ENCODE measurements around the gene DNAJC27.

DNAJC27 gene

GRCh38 chr2:24993406-24994145 is 21.8 kb upstream of the DNAJC27 start:
- H3K4me3 ChIP-seq (ENCODE audit: low read length) = no peak overlapping the region
- no peaks in the 10 kb centered on the region for H3K9me3 ChIP-seq (ENCODE audit: control insufficient read depth, low read length)
- no peaks in the 10 kb centered on the region for H3K27me3 ChIP-seq (ENCODE audit: control insufficient read depth, insufficient read depth, low read length)
- no peak overlapping the region for H3K9ac ChIP-seq (ENCODE audit: low read length)
- no peaks in the 10 kb centered on the region for H3K36me3 ChIP-seq (ENCODE audit: control insufficient read depth, insufficient read depth, low read length)
- no peaks in the 10 kb centered on the region for H3K4me1 ChIP-seq (ENCODE audit: control insufficient read depth, insufficient read depth, low read length)

- Histone ChIP-seq H3K36me3 (ENCODE audit: control insufficient read depth, insufficient read depth, low read length) (no peaks in the 10 kb centered on the region), H3K9me3 (ENCODE audit: control insufficient read depth, low read length) (no peaks in the 10 kb centered on the region), H3K4me1 (ENCODE audit: control insufficient read depth, insufficient read depth, low read length) (no peaks in the 10 kb centered on the region), H3K4me3 (ENCODE audit: low read length) (no peak overlapping the region), H3K27me3 (ENCODE audit: control insufficient read depth, insufficient read depth, low read length) (no peaks in the 10 kb centered on the region), H3K9ac (ENCODE audit: low read length) (no peak overlapping the region)
Observed at GRCh38 chr2:24986372-24986771, 14.6 kb upstream of the DNAJC27 start.

GRCh38 chr2:24985511-24985910 is 13.8 kb upstream of the DNAJC27 start:
- Histone ChIP-seq H3K36me3 (ENCODE audit: control insufficient read depth, insufficient read depth, low read length) (no peaks in the 10 kb centered on the region), H3K27me3 (ENCODE audit: control insufficient read depth, insufficient read depth, low read length) (no peaks in the 10 kb centered on the region), H3K9ac (ENCODE audit: low read length) (no peak overlapping the region), H3K9me3 (ENCODE audit: control insufficient read depth, low read length) (no peaks in the 10 kb centered on the region), H3K4me1 (ENCODE audit: control insufficient read depth, insufficient read depth, low read length) (no peaks in the 10 kb centered on the region), H3K4me3 (ENCODE audit: low read length) (no peak overlapping the region)

GRCh38 chr2:24984912-24985311 is 13.2 kb upstream of the DNAJC27 start:
- H3K4me1 ChIP-seq (ENCODE audit: control insufficient read depth, insufficient read depth, low read length) = no peaks in the 10 kb centered on the region
- H3K9ac ChIP-seq (ENCODE audit: low read length) = no peak overlapping the region
- H3K9me3 ChIP-seq (ENCODE audit: control insufficient read depth, low read length) = no peaks in the 10 kb centered on the region
- no peak overlapping the region for H3K4me3 ChIP-seq (ENCODE audit: low read length)
- no peaks in the 10 kb centered on the region for H3K36me3 ChIP-seq (ENCODE audit: control insufficient read depth, insufficient read depth, low read length)
- H3K27me3 ChIP-seq (ENCODE audit: control insufficient read depth, insufficient read depth, low read length) = no peaks in the 10 kb centered on the region

- no peaks in the 10 kb centered on the region for H3K36me3 ChIP-seq (ENCODE audit: control insufficient read depth, insufficient read depth, low read length)
- no peak overlapping the region for H3K9ac ChIP-seq (ENCODE audit: low read length)
- H3K27me3 ChIP-seq (ENCODE audit: control insufficient read depth, insufficient read depth, low read length) = no peaks in the 10 kb centered on the region
- H3K4me1 ChIP-seq (ENCODE audit: control insufficient read depth, insufficient read depth, low read length) = no peaks in the 10 kb centered on the region
- H3K9me3 ChIP-seq (ENCODE audit: control insufficient read depth, low read length) = no peaks in the 10 kb centered on the region
- H3K4me3 ChIP-seq (ENCODE audit: low read length) = no peak overlapping the region
Observed at GRCh38 chr2:24981411-24982136, 9.8 kb upstream of the DNAJC27 start.

GRCh38 chr2:24978661-24979060 is 6.9 kb upstream of the DNAJC27 start:
- no peak overlapping the region for H3K4me3 ChIP-seq (ENCODE audit: low read length)
- H3K9me3 ChIP-seq (ENCODE audit: control insufficient read depth, low read length) = no peaks in the 10 kb centered on the region
- no peaks in the 10 kb centered on the region for H3K27me3 ChIP-seq (ENCODE audit: control insufficient read depth, insufficient read depth, low read length)
- no peak overlapping the region for H3K9ac ChIP-seq (ENCODE audit: low read length)
- H3K36me3 ChIP-seq (ENCODE audit: control insufficient read depth, insufficient read depth, low read length) = no peaks in the 10 kb centered on the region
- peaks cover 3% of the 10 kb centered on the region for H3K4me1 ChIP-seq (ENCODE audit: control insufficient read depth, insufficient read depth, low read length)

GRCh38 chr2:24977631-24978030 is 5.9 kb upstream of the DNAJC27 start:
- Histone ChIP-seq H3K27me3 (ENCODE audit: control insufficient read depth, insufficient read depth, low read length) (no peaks in the 10 kb centered on the region), H3K4me1 (ENCODE audit: control insufficient read depth, insufficient read depth, low read length) (peaks cover 5% of the 10 kb centered on the region), H3K9me3 (ENCODE audit: control insufficient read depth, low read length) (no peaks in the 10 kb centered on the region), H3K36me3 (ENCODE audit: control insufficient read depth, insufficient read depth, low read length) (no peaks in the 10 kb centered on the region), H3K9ac (ENCODE audit: low read length) (no peak overlapping the region), H3K4me3 (ENCODE audit: low read length) (no peak overlapping the region)

- H3K36me3 ChIP-seq (ENCODE audit: control insufficient read depth, insufficient read depth, low read length) = no peaks in the 10 kb centered on the region
- peaks cover 5% of the 10 kb centered on the region for H3K4me1 ChIP-seq (ENCODE audit: control insufficient read depth, insufficient read depth, low read length)
- no peaks in the 10 kb centered on the region for H3K27me3 ChIP-seq (ENCODE audit: control insufficient read depth, insufficient read depth, low read length)
- H3K9me3 ChIP-seq (ENCODE audit: control insufficient read depth, low read length) = no peaks in the 10 kb centered on the region
- no peak overlapping the region for H3K4me3 ChIP-seq (ENCODE audit: low read length)
- H3K9ac ChIP-seq (ENCODE audit: low read length) = no peak overlapping the region
Observed at GRCh38 chr2:24973812-24974211, 2.1 kb upstream of the DNAJC27 start.

GRCh38 chr2:24972315-24972961 is 683 bp upstream of the DNAJC27 start:
- peak overlapping the region; percentile 99 for H3K9ac ChIP-seq (ENCODE audit: low read length)
- H3K4me3 ChIP-seq (ENCODE audit: low read length) = peak overlapping the region; percentile 96
- H3K27me3 ChIP-seq (ENCODE audit: control insufficient read depth, insufficient read depth, low read length) = no peaks in the 10 kb centered on the region
- H3K4me1 ChIP-seq (ENCODE audit: control insufficient read depth, insufficient read depth, low read length) = peaks cover 5% of the 10 kb centered on the region
- no peaks in the 10 kb centered on the region for H3K36me3 ChIP-seq (ENCODE audit: control insufficient read depth, insufficient read depth, low read length)
- H3K9me3 ChIP-seq (ENCODE audit: control insufficient read depth, low read length) = no peaks in the 10 kb centered on the region

- Histone ChIP-seq H3K36me3 (ENCODE audit: control insufficient read depth, insufficient read depth, low read length) (no peaks in the 10 kb centered on the region), H3K4me3 (ENCODE audit: low read length) (peak overlapping the region; percentile 96), H3K9me3 (ENCODE audit: control insufficient read depth, low read length) (no peaks in the 10 kb centered on the region), H3K27me3 (ENCODE audit: control insufficient read depth, insufficient read depth, low read length) (no peaks in the 10 kb centered on the region), H3K9ac (ENCODE audit: low read length) (peak overlapping the region; percentile 99), H3K4me1 (ENCODE audit: control insufficient read depth, insufficient read depth, low read length) (peaks cover 5% of the 10 kb centered on the region)
Observed at GRCh38 chr2:24971286-24971535, 544 bp downstream of the DNAJC27 start.

- no peaks in the 10 kb centered on the region for H3K9me3 ChIP-seq (ENCODE audit: control insufficient read depth, low read length)
- no peaks in the 10 kb centered on the region for H3K36me3 ChIP-seq (ENCODE audit: control insufficient read depth, insufficient read depth, low read length)
- peak overlapping the region; percentile 96 for H3K4me3 ChIP-seq (ENCODE audit: low read length)
- H3K9ac ChIP-seq (ENCODE audit: low read length) = peak overlapping the region; percentile 99
- H3K4me1 ChIP-seq (ENCODE audit: control insufficient read depth, insufficient read depth, low read length) = peaks cover 5% of the 10 kb centered on the region
- H3K27me3 ChIP-seq (ENCODE audit: control insufficient read depth, insufficient read depth, low read length) = no peaks in the 10 kb centered on the region
Observed at GRCh38 chr2:24970483-24971285, 1.1 kb downstream of the DNAJC27 start.

- H3K36me3 ChIP-seq (ENCODE audit: control insufficient read depth, insufficient read depth, low read length) = no peaks in the 10 kb centered on the region
- no peak overlapping the region for H3K4me3 ChIP-seq (ENCODE audit: low read length)
- no peaks in the 10 kb centered on the region for H3K9me3 ChIP-seq (ENCODE audit: control insufficient read depth, low read length)
Observed at GRCh38 chr2:24969784-24970183, 2.0 kb downstream of the DNAJC27 start.

More at GRCh38 chr2:24969784-24970183, 2.0 kb downstream of the DNAJC27 start:
- peaks cover 5% of the 10 kb centered on the region for H3K4me1 ChIP-seq (ENCODE audit: control insufficient read depth, insufficient read depth, low read length)
- no peaks in the 10 kb centered on the region for H3K27me3 ChIP-seq (ENCODE audit: control insufficient read depth, insufficient read depth, low read length)
- H3K9ac ChIP-seq (ENCODE audit: low read length) = no peak overlapping the region

Measured in mucosa of stomach (tissue), 1 donor.